Thymus (tissue), 14 donors: ENCODE measurements around the gene RBMXL2. TPM values are rescaled to one million over a fixed set of nuclear protein-coding genes. Genes with fewer than 3 reads are reported as not detected.

Experiments
- DNase-seq, 9 donors: peaks; one replicate each; pipeline ENCODE4 v3.0.0-alpha.2; 2013; ENCODE audit warnings: low spot score in 9 of 9, low read depth in 6 of 9, missing footprints in 1 of 9
- H3K27ac ChIP-seq, 2 donors: one replicate each; pipeline ENCODE4 v1.5.1; 2013; ENCODE audit warnings: control low read depth in 1 of 2, low read depth in 1 of 2, low read length in 1 of 2, mild to moderate bottlenecking in 1 of 2, moderate library complexity in 1 of 2
- H3K27me3 ChIP-seq, 2 donors: one replicate each; pipeline ENCODE4 v1.5.1; 2013; ENCODE audit warnings: low read length in 1 of 2; ENCODE audit not compliant: control insufficient read depth in 2 of 2, insufficient read depth in 1 of 2
- H3K36me3 ChIP-seq, 2 donors: one replicate each; pipeline ENCODE4 v1.5.1; 2013; ENCODE audit warnings: low read length in 1 of 2, mild to moderate bottlenecking in 1 of 2, moderate library complexity in 1 of 2; ENCODE audit not compliant: control insufficient read depth in 2 of 2, insufficient read depth in 2 of 2
- H3K4me1 ChIP-seq, 2 donors: one replicate each; pipeline ENCODE4 v1.5.1; 2013; ENCODE audit warnings: low read length in 2 of 2; ENCODE audit not compliant: control insufficient read depth in 2 of 2, insufficient read depth in 2 of 2
- H3K4me3 ChIP-seq, 2 donors: one replicate each; pipeline ENCODE4 v1.5.1; 2013; ENCODE audit warnings: low read length in 2 of 2, control low read depth in 1 of 2, mild to moderate bottlenecking in 1 of 2
- H3K9me3 ChIP-seq, 2 donors: one replicate each; pipeline ENCODE4 v1.5.1; 2013; ENCODE audit warnings: low read length in 1 of 2, mild to moderate bottlenecking in 1 of 2; ENCODE audit not compliant: control insufficient read depth in 2 of 2, insufficient read depth in 1 of 2
- WGBS: extraction: QIAGEN DNeasy Blood & Tissue Kit; methylation state at CpG from one replicate; pipeline ENCODE4 v1.1.7; 2013; 5-methylcytosine and 5-hydroxymethylcytosine counted together
- long read RNA-seq, 10 donors: transcript quantifications; one replicate each; lab custom pipeline, GENCODE V29; 2026
- polyA plus RNA-seq: library from polyadenylated mRNA; stranded (reverse); fragments of 200-250 nt; gene quantifications from one replicate; pipeline ENCODE4 v1.2.3, GENCODE V29; 2013
- total RNA-seq: library from RNA; stranded (reverse); fragments of 120-200 nt; gene quantifications from one replicate; pipeline ENCODE4 v1.2.4, GENCODE V29; 2013
- donor health status: healthy.

RBMXL2 gene
- total RNA-seq (0.09 TPM), polyA plus RNA-seq (0.25 TPM)
- long read RNA-seq, donor 1 = 0 reads
- long read RNA-seq, donor 2 = 0 reads
- long read RNA-seq, donor 3 = 0 reads
- long read RNA-seq, donor 4 = 0 reads
- long read RNA-seq, donor 5 = 0 reads
- long read RNA-seq, donor 6 = 0 reads
- long read RNA-seq, donor 7 = 0 reads
- long read RNA-seq, donor 8 = 0 reads
- long read RNA-seq, donor 9 = 0 reads
- long read RNA-seq, donor 10 = 0 reads

DNA sequence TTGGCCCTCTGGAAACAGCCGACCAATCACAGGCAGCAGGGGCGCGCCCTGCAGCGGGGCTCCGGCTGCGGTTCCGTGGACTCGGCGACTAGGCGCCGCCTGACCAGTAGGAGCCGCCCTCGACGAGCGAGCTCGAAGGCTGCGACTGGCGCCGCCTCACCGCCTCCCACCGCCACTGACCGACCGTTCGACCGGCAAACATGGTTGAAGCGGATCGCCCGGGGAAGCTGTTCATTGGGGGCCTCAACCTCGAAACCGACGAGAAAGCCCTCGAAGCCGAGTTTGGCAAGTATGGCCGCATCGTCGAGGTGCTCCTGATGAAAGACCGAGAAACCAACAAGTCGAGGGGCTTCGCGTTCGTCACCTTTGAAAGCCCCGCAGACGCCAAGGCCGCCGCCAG lies at the start of gene RBMXL2:
RBMXL2 (plus strand) TSS at position 78 of the 400 bp plus-strand sequence; CDS start at position 201, 123 bp downstream.
- no peak within 1 kb of the TSS for H3K27ac ChIP-seq

DNA sequence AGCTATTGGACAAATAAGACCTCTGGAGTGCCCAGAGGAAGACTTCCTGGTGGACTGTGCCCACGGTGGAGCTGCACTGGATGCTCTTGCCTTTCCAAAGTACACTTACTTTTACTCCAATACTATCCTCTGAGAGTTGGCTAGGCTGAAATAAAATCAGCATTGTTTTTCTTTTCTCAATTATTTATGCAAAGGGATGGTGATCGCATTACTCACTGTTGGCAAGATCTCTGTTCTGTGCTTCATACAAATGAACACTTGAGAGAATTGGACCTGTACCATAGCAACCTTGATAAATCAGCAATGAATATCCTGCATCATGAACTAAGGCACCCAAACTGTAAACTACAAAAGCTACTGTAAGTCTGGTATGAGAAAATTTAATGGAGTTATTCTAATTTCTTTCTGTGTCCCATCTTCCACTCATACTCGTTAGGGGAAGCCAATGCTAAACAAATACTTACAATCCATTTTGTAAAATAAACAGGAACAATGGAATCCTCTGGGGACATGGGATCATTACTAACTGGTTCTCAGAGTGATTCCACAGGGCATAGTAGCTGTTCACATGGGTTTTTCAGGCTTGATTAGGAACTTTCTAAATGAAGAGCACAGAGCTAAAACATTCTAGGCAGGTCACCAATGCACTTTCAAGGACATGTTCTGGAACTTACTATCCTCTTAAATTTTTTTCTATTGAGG lies 42.2 kb upstream of the RBMXL2 start:
- no peaks in the 10 kb centered on the region for H3K9me3 ChIP-seq
- H3K4me3 ChIP-seq = no peak overlapping the region
- H3K27me3 ChIP-seq = no peaks in the 10 kb centered on the region
- no peaks in the 10 kb centered on the region for H3K4me1 ChIP-seq
- 89% methylated on average over 3 of the region's 3 CpGs for WGBS
- H3K36me3 ChIP-seq = no peaks in the 10 kb centered on the region
- H3K27ac ChIP-seq = no peak overlapping the region
- no peak for DNase-seq

More for the DNA sequence above, at the start of gene RBMXL2:
- WGBS = 68% methylated on average over 45 of the region's 45 CpGs
- Histone ChIP-seq H3K36me3 (no peaks in the 10 kb centered on the region), H3K27me3 (peaks cover 0 to 16% of the 10 kb centered on the region in 2 donors), H3K4me1 (no peaks in the 10 kb centered on the region), H3K9me3 (peaks cover 5 to 12% of the 10 kb centered on the region in 2 donors), H3K4me3 (no peak within 1 kb of the TSS)
- DNase-seq = no peak

DNA sequence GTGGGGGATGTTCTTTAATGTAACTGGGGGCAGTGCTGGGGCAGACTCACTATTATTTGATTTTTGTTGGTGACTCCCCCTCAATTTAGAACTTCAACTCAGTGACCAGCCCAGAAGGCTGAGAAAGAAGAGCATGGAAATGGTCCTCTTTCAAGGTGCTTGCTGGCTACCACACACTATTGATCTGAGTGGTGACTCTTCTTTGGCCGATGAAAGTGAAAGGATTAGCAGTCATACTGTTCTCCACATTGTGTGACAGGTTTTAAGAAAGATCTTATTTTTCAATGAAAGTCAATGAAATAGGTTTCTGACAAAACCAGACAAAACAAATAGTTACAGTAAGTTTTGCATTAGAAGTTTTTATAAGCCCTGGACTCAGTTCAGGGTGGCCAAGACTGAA lies 38.6 kb upstream of the RBMXL2 start:
- no peaks in the 10 kb centered on the region for H3K9me3 ChIP-seq
- no peaks in the 10 kb centered on the region for H3K4me1 ChIP-seq
- no peak for DNase-seq
- no peaks in the 10 kb centered on the region for H3K36me3 ChIP-seq
- no peaks in the 10 kb centered on the region for H3K27me3 ChIP-seq
- no peak overlapping the region for H3K27ac ChIP-seq
- H3K4me3 ChIP-seq = no peak overlapping the region
- 97% methylated on average over 1 of the region's 1 CpG for WGBS

- Histone ChIP-seq H3K4me1 (no peaks in the 10 kb centered on the region), H3K4me3 (no peak overlapping the region), H3K27me3 (no peaks in the 10 kb centered on the region), H3K9me3 (no peaks in the 10 kb centered on the region), H3K36me3 (no peaks in the 10 kb centered on the region), H3K27ac (no peak overlapping the region)
- 91% methylated on average over 6 of the region's 6 CpGs for WGBS
- no peak for DNase-seq
Observed at GRCh38 chr11:7056828-7057513, 31.8 kb upstream of the RBMXL2 start.

- no peaks in the 10 kb centered on the region for H3K4me1 ChIP-seq
- DNase-seq = no peak
- H3K27ac ChIP-seq = no peak overlapping the region
- H3K27me3 ChIP-seq = no peaks in the 10 kb centered on the region
- H3K36me3 ChIP-seq = no peaks in the 10 kb centered on the region
- H3K4me3 ChIP-seq = no peak overlapping the region
- no peaks in the 10 kb centered on the region for H3K9me3 ChIP-seq
- WGBS = 66% methylated on average over 2 of the region's 2 CpGs
Observed at GRCh38 chr11:7057641-7058040, 31.2 kb upstream of the RBMXL2 start.

DNA sequence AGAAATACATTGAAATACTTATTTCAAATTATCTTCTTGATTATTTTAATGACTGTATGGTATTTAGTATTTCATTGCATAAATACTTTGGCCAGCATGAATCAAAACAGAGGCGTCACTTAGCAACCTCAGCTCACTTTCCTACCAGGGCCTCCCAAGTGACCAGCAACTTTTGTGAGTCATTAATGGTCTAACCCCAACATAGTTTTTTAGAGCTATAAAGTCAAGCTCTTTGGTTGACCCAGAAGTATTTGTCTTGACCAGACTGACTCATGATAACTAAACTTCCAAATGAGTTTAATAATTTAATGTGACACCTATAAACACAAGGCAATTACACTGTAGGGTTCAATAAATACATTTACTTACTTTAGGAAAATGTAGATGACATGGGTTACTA lies 27.9 kb upstream of the RBMXL2 start:
- H3K27me3 ChIP-seq = no peaks in the 10 kb centered on the region
- H3K36me3 ChIP-seq = no peaks in the 10 kb centered on the region
- 94% methylated on average over 1 of the region's 1 CpG for WGBS
- H3K9me3 ChIP-seq = no peaks in the 10 kb centered on the region
- no peak for DNase-seq
- no peak overlapping the region for H3K27ac ChIP-seq
- no peaks in the 10 kb centered on the region for H3K4me1 ChIP-seq
- no peak overlapping the region for H3K4me3 ChIP-seq

- no peak overlapping the region for H3K27ac ChIP-seq
- no peaks in the 10 kb centered on the region for H3K4me1 ChIP-seq
- H3K36me3 ChIP-seq = no peaks in the 10 kb centered on the region
- WGBS = 94% methylated on average over 2 of the region's 2 CpGs
- H3K27me3 ChIP-seq = no peaks in the 10 kb centered on the region
- DNase-seq = no peak
- H3K4me3 ChIP-seq = no peak overlapping the region
- no peaks in the 10 kb centered on the region for H3K9me3 ChIP-seq
Observed at GRCh38 chr11:7062534-7062933, 26.3 kb upstream of the RBMXL2 start.

DNA sequence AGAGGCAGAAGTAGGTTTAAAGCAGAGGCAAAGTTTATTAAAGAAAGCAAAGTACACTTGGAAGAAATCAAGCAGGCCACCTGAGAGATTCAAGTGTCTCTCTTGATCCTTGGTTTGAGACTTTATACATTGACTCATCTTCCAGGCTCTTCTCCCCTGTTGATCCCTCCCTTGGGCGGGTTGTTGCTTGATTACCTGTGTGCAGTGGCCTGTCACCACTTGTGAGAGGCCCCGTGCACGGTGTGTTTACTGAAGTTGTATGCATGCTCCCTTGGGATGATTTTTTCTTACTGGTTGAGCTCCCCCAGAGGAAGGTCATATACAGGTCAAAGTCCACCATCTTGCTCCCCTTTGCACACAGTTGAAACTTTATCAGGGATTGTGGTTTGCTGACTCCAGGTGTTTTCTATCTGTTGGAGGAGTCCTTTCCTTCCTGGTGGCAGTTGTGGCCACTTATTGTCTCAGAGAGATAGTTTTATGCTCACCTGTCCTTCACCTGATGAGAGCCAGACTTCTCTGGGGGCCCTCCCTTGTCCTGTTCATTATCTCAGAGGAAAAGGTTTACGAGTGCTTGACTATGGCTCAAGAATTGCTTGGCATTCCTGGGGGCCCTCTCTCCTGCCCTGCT lies 16.3 kb upstream of the RBMXL2 start:
- WGBS = 79% methylated on average over 4 of the region's 4 CpGs
- Histone ChIP-seq H3K4me3 (no peak overlapping the region), H3K36me3 (no peaks in the 10 kb centered on the region), H3K27me3 (no peaks in the 10 kb centered on the region), H3K27ac (no peak overlapping the region), H3K4me1 (no peaks in the 10 kb centered on the region), H3K9me3 (no peaks in the 10 kb centered on the region)
- no peak for DNase-seq

- no peak overlapping the region for H3K27ac ChIP-seq
- no peaks in the 10 kb centered on the region for H3K9me3 ChIP-seq
- no peaks in the 10 kb centered on the region for H3K4me1 ChIP-seq
- 76% methylated on average over 16 of the region's 16 CpGs for WGBS
- DNase-seq = no peak
- H3K4me3 ChIP-seq = no peak overlapping the region
- H3K36me3 ChIP-seq = no peaks in the 10 kb centered on the region
- no peaks in the 10 kb centered on the region for H3K27me3 ChIP-seq
Observed at GRCh38 chr11:7077101-7077500, 11.7 kb upstream of the RBMXL2 start.
